Uterus (tissue), 4 donors: Measurements from ENCODE around the gene RTN1. TPM values are rescaled to one million over a fixed set of nuclear protein-coding genes. Genes with fewer than 3 reads are reported as not detected.

ENCODE experiments used
- DNase-seq, 2 donors: peaks; one replicate each; pipeline ENCODE4 v3.0.0-alpha.2; 2019 to 2020
- H3K27ac ChIP-seq, 2 donors: fragments of 200-600 bp; sonication (generic); 1 replicate in 1 of 2; 2 replicates in 1 of 2; pipeline ENCODE4 v1.5.1; 2016 to 2018
- H3K27me3 ChIP-seq, 2 donors: fragments of 200-600 bp; sonication (generic); one replicate each; pipeline ENCODE4 v1.5.1; 2018 to 2019; ENCODE audit warnings: control low read depth in 1 of 2
- H3K36me3 ChIP-seq, 2 donors: fragments of 200-600 bp; sonication (generic); one replicate each; pipeline ENCODE4 v1.5.1; 2019; ENCODE audit warnings: control low read depth in 1 of 2
- H3K4me1 ChIP-seq, 2 donors: fragments of 200-600 bp; sonication (generic); one replicate each; pipeline ENCODE4 v1.5.1; 2018 to 2019; ENCODE audit warnings: control low read depth in 1 of 2
- H3K4me3 ChIP-seq, 2 donors: fragments of 200-600 bp; sonication (generic); 1 replicate in 1 of 2; 2 replicates in 1 of 2; pipeline ENCODE4 v1.5.1; 2018 to 2019; ENCODE audit warnings: mild to moderate bottlenecking in 1 of 2
- H3K9me3 ChIP-seq, 2 donors: fragments of 200-600 bp; sonication (generic); one replicate each; pipeline ENCODE4 v1.5.1; 2019; ENCODE audit warnings: control low read depth in 1 of 2
- POLR2A ChIP-seq, 2 donors: fragments of 450-650 bp; IDR thresholded peaks; one replicate each; pipeline ENCODE4 v1.6.1; 2016; ENCODE audit warnings: antibody characterized with exemption in 2 of 2, mild to moderate bottlenecking in 1 of 2, moderate library complexity in 1 of 2
- intact Hi-C: fragments of 100-400 bp; cut with DNase I; formaldehyde crosslinking; loops from one replicate; pipeline ENCODE4 v1.15.1; 2023; ENCODE audit warnings: low total_unique reads
- total RNA-seq, 4 donors: library from RNA; depleted of rRNA in 3 of 4; stranded (reverse); fragments of >200 nt in 3 of 4; gene quantifications; one replicate each; pipeline versions ENCODE4 v1.1.0 to v1.2.4, GENCODE V29; 2014 to 2023
- TF ChIP-seq, protein P1 (sequence below), 4 experiments: fragments of 200-600 bp in 2 of 4; fragments of 450-650 bp in 2 of 4; sonication (generic) in 2 of 4; IDR thresholded peaks; one replicate each; pipeline ENCODE4 v1.5.1; 2016 to 2019; ENCODE audit warnings: antibody characterized with exemption in 4 of 4, mild to moderate bottlenecking in 2 of 4, moderate library complexity in 1 of 4
- donor health status: DM: yes; HTN: yes; CAD: no.

RTN1 gene
- total RNA-seq, 4 donors from 2014 or later: 0.26 to 14.4 (median 7.5) TPM

DNA sequence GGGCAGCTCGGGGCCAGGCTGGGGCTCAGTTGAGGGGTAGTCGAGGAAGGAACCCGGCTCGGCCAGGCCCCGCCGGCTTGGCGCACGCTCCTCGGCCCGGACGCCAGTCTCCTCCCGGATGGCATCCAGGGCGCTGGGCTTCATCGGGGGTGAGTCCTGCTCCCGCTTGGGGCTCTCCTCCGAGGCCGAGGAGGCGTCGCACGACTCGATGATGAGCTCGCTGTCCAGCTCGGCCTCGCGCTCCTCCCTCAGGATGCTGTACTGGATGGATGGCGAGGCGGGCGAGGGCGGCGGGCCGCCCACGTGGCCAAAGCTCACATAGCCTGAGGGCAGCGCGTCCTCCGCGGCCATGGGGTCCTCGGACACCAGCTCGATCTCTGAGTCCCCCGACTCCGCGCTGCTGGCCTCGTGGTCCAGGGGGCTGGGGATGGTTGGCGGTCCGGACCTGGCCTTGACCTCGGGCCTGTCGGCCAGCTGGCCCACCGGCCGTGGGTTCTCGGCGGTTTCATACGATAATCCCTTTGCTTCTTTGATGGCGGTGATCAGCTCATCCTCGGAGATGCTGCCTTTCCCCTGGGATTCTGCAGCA is 143.4 kb downstream of the RTN1 start:
- H3K36me3 ChIP-seq: no peaks in the 10 kb centered on the region
- no peak for TF ChIP-seq POLR2A (IDR thresholded peaks at IDR 0.05)
- no peaks in the 10 kb centered on the region for H3K27me3 ChIP-seq
- intact Hi-C loops: no loop called here
- H3K9me3 ChIP-seq: no peaks in the 10 kb centered on the region
- no peak overlapping the region for H3K4me3 ChIP-seq
- DNase-seq: no peak
- no peaks in the 10 kb centered on the region for H3K4me1 ChIP-seq
- H3K27ac ChIP-seq: no peak overlapping the region

DNA sequence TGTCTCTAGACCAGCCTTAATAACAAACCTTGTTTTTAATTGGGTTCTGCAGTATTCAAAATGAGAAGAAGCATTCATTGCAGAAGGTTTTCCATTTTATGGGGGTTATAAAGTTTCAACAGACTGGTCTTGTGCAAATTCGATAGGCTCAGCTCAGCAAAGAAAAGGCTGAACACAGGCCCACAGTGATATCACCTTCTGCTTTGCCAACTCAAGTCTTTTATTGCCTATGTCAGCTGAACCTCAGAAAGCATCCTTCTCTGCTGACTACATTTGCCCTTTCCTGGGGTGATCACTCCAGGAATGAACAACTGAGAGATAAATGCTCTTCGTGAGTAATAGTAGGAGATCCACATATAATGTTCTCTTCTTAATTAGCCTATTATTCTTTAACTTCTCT is 159.5 kb downstream of the RTN1 start:
- Histone ChIP-seq H3K36me3 (no peaks in the 10 kb centered on the region), H3K9me3 (no peaks in the 10 kb centered on the region), H3K4me3 (no peak overlapping the region), H3K4me1 (no peaks in the 10 kb centered on the region), H3K27ac (no peak overlapping the region), H3K27me3 (no peaks in the 10 kb centered on the region)
- DNase-seq: no peak
- intact Hi-C loops: no loop called here
- TF ChIP-seq, protein P1, sequence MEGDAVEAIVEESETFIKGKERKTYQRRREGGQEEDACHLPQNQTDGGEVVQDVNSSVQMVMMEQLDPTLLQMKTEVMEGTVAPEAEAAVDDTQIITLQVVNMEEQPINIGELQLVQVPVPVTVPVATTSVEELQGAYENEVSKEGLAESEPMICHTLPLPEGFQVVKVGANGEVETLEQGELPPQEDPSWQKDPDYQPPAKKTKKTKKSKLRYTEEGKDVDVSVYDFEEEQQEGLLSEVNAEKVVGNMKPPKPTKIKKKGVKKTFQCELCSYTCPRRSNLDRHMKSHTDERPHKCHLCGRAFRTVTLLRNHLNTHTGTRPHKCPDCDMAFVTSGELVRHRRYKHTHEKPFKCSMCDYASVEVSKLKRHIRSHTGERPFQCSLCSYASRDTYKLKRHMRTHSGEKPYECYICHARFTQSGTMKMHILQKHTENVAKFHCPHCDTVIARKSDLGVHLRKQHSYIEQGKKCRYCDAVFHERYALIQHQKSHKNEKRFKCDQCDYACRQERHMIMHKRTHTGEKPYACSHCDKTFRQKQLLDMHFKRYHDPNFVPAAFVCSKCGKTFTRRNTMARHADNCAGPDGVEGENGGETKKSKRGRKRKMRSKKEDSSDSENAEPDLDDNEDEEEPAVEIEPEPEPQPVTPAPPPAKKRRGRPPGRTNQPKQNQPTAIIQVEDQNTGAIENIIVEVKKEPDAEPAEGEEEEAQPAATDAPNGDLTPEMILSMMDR (IDR thresholded peaks at IDR 0.05): no peak
- no peak for TF ChIP-seq POLR2A (IDR thresholded peaks at IDR 0.05)

DNA sequence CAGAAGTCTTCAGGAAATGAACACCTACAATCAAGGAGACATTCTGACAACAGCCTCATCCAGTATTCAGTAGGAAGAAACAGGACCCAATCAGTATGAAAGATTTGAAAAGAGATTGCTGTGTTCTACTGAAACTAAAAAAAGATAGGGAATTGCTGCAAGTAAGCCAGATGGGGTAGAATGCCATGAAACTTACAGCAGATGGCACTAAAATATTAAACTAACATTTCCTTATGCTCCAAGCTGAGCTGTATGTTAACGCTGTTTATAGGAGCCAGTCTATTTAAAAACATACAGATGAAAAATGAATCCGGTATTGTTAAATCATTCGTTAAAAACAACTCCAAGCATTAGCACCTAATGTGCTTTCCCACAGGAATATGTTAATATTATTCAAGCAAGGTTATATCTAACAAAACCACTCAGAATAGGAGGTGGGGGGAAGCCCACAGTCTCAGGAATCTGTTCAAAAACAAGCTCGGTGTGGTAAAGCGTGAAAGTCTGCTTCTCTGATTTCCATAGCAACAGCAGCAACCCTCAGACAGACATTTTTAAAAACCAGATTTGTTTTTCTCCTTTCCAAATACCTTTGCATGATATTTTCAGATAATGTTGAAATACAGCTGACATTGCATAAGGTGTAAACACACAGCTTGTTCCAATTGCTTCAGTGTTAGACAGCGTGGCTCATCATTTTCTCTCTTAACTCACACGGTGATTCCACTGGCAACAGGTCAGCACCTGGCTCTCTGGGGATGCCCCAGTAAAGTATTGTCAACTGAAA is 162.6 kb downstream of the RTN1 start:
- Histone ChIP-seq H3K27ac (no peak overlapping the region), H3K27me3 (no peaks in the 10 kb centered on the region), H3K4me3 (no peak overlapping the region), H3K4me1 (no peaks in the 10 kb centered on the region), H3K9me3 (no peaks in the 10 kb centered on the region), H3K36me3 (no peaks in the 10 kb centered on the region)
- no peak for DNase-seq
- intact Hi-C loops: no loop called here
- TF ChIP-seq, protein P1 (IDR thresholded peaks at IDR 0.05): no peak
- no peak for TF ChIP-seq POLR2A (IDR thresholded peaks at IDR 0.05)

DNA sequence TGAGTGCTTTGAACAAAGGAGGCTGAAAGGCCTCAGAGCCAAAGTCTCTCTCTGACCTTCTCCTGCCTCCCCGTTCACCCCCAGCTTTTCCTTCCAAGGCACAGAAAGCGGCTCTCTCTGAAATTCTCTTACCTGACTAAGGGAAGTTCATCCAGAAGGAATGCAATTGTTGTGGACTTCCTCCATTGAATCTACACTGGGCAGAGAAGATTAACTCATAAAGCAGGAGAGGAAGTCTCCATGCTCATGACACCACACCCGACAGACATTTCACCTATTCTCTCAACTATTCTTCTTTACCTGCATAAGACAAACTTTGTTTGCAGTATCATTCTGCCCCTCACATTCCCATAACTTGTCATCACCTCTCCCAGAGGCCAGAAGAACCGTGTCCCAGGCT is 164.7 kb downstream of the RTN1 start:
- TF ChIP-seq POLR2A (IDR thresholded peaks at IDR 0.05): no peak
- TF ChIP-seq, protein P1 (IDR thresholded peaks at IDR 0.05): no peak
- no peaks in the 10 kb centered on the region for H3K27me3 ChIP-seq

DNA sequence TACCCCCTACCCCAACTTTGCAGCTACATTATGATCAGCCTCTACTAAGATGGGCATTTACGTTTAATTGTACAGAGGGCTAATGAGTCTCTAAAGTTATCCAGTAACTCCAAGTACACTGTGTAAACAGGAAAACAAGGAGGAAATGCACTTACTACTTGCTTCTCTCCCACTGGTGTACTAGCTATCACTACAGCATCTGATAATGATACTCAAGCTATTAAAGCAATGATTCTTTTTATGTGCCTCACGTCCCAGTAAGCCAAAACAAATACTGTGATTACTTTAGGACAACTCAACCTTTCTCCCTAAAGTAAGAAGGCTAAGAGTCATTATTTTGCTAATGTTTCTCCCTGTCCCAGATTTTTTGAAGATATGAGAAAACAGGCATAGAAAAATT is 165.3 kb downstream of the RTN1 start:
- Histone ChIP-seq H3K36me3 (no peaks in the 10 kb centered on the region), H3K4me1 (no peaks in the 10 kb centered on the region), H3K27ac (no peak overlapping the region), H3K9me3 (no peaks in the 10 kb centered on the region), H3K27me3 (no peaks in the 10 kb centered on the region), H3K4me3 (no peak overlapping the region)
- intact Hi-C loops: no loop called here
- no peak for DNase-seq
- no peak for TF ChIP-seq POLR2A (IDR thresholded peaks at IDR 0.05)
- TF ChIP-seq, protein P1 (IDR thresholded peaks at IDR 0.05): no peak

More for the DNA sequence above, 164.7 kb downstream of the RTN1 start:
- Histone ChIP-seq H3K27ac (no peak overlapping the region), H3K36me3 (no peaks in the 10 kb centered on the region), H3K4me3 (no peak overlapping the region), H3K4me1 (no peaks in the 10 kb centered on the region), H3K9me3 (no peaks in the 10 kb centered on the region)
- DNase-seq: no peak
- intact Hi-C loops: no loop called here
